ENCODE results near the gene FXYD2.
"Not testable (repeated sequence)": the region's sequence is repeated elsewhere in the genome, so short reads cannot be mapped to it uniquely, and the experiment has no call there.

FXYD2 gene

GRCh38 chr11:117865546-117865945 lies 41.0 kb upstream of the FXYD2 start:
- H3K9me3 ChIP-seq (ENCODE audit: control insufficient read depth, low read length); H3K4me1 ChIP-seq (ENCODE audit: control insufficient read depth, insufficient read depth, low read length): not testable (repeated sequence)

GRCh38 chr11:117863383-117863782 lies 38.8 kb upstream of the FXYD2 start:
- Histone ChIP-seq H3K9me3 (ENCODE audit: control insufficient read depth, low read length) (no peaks in the 10 kb centered on the region), H3K27me3 (ENCODE audit: control insufficient read depth, insufficient read depth, low read length) (peaks cover 4% of the 10 kb centered on the region), H3K36me3 (ENCODE audit: control insufficient read depth, insufficient read depth, low read length) (no peaks in the 10 kb centered on the region), H3K9ac (ENCODE audit: low read length) (no peak overlapping the region), H3K4me1 (ENCODE audit: control insufficient read depth, insufficient read depth, low read length) (no peaks in the 10 kb centered on the region), H3K4me3 (ENCODE audit: low read length) (no peak overlapping the region)

More at GRCh38 chr11:117865546-117865945, 41.0 kb upstream of the FXYD2 start:
- H3K36me3 ChIP-seq (ENCODE audit: control insufficient read depth, insufficient read depth, low read length); H3K4me3 ChIP-seq (ENCODE audit: low read length); H3K9ac ChIP-seq (ENCODE audit: low read length); H3K27me3 ChIP-seq (ENCODE audit: control insufficient read depth, insufficient read depth, low read length): not testable (repeated sequence)

GRCh38 chr11:117862753-117863152 lies 38.2 kb upstream of the FXYD2 start:
- no peak overlapping the region for H3K4me3 ChIP-seq (ENCODE audit: low read length)
- peaks cover 4% of the 10 kb centered on the region for H3K27me3 ChIP-seq (ENCODE audit: control insufficient read depth, insufficient read depth, low read length)
- H3K36me3 ChIP-seq (ENCODE audit: control insufficient read depth, insufficient read depth, low read length), result no peaks in the 10 kb centered on the region
- H3K4me1 ChIP-seq (ENCODE audit: control insufficient read depth, insufficient read depth, low read length), result no peaks in the 10 kb centered on the region
- H3K9me3 ChIP-seq (ENCODE audit: control insufficient read depth, low read length), result no peaks in the 10 kb centered on the region
- no peak overlapping the region for H3K9ac ChIP-seq (ENCODE audit: low read length)

- no peak overlapping the region for H3K9ac ChIP-seq (ENCODE audit: low read length)
- no peaks in the 10 kb centered on the region for H3K4me1 ChIP-seq (ENCODE audit: control insufficient read depth, insufficient read depth, low read length)
- H3K27me3 ChIP-seq (ENCODE audit: control insufficient read depth, insufficient read depth, low read length), result peaks cover 4% of the 10 kb centered on the region
- H3K9me3 ChIP-seq (ENCODE audit: control insufficient read depth, low read length), result no peaks in the 10 kb centered on the region
- H3K36me3 ChIP-seq (ENCODE audit: control insufficient read depth, insufficient read depth, low read length), result no peaks in the 10 kb centered on the region
- no peak overlapping the region for H3K4me3 ChIP-seq (ENCODE audit: low read length)
Measured at GRCh38 chr11:117862019-117862725, 37.6 kb upstream of the FXYD2 start.

- no peaks in the 10 kb centered on the region for H3K9me3 ChIP-seq (ENCODE audit: control insufficient read depth, low read length)
- no peak overlapping the region for H3K9ac ChIP-seq (ENCODE audit: low read length)
- peaks cover 4% of the 10 kb centered on the region for H3K27me3 ChIP-seq (ENCODE audit: control insufficient read depth, insufficient read depth, low read length)
- H3K36me3 ChIP-seq (ENCODE audit: control insufficient read depth, insufficient read depth, low read length), result no peaks in the 10 kb centered on the region
- no peaks in the 10 kb centered on the region for H3K4me1 ChIP-seq (ENCODE audit: control insufficient read depth, insufficient read depth, low read length)
- no peak overlapping the region for H3K4me3 ChIP-seq (ENCODE audit: low read length)
Measured at GRCh38 chr11:117861151-117862018, 36.8 kb upstream of the FXYD2 start.

DNA sequence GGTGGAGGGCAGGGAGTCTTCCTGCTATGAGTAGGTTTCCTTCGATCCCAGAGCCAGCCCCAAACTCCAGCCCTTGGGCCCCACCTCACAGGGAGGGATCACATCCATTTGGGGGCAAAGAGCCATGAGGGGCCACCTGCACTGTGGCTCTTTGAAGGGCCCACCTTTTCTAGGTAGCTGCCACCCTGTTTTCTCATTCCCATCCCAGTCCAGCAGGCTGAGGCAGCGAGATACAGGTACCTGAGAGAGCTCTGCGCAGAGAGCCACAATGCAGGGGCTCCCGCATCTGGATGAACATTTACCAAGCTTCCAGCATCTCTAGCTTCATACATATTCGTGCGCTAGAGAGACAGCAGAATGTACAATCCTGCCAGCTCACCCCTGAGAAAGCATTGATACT lies 35.6 kb upstream of the FXYD2 start:
- H3K4me3 ChIP-seq (ENCODE audit: low read length), result no peak overlapping the region
- H3K9ac ChIP-seq (ENCODE audit: low read length), result no peak overlapping the region
- H3K9me3 ChIP-seq (ENCODE audit: control insufficient read depth, low read length), result no peaks in the 10 kb centered on the region
- H3K4me1 ChIP-seq (ENCODE audit: control insufficient read depth, insufficient read depth, low read length), result no peaks in the 10 kb centered on the region
- no peaks in the 10 kb centered on the region for H3K36me3 ChIP-seq (ENCODE audit: control insufficient read depth, insufficient read depth, low read length)
- H3K27me3 ChIP-seq (ENCODE audit: control insufficient read depth, insufficient read depth, low read length), result peaks cover 4% of the 10 kb centered on the region

GRCh38 chr11:117859488-117860112 lies 35.1 kb upstream of the FXYD2 start:
- H3K36me3 ChIP-seq (ENCODE audit: control insufficient read depth, insufficient read depth, low read length), result no peaks in the 10 kb centered on the region
- H3K9me3 ChIP-seq (ENCODE audit: control insufficient read depth, low read length), result no peaks in the 10 kb centered on the region
- H3K9ac ChIP-seq (ENCODE audit: low read length), result no peak overlapping the region
- no peaks in the 10 kb centered on the region for H3K4me1 ChIP-seq (ENCODE audit: control insufficient read depth, insufficient read depth, low read length)
- H3K4me3 ChIP-seq (ENCODE audit: low read length), result no peak overlapping the region
- H3K27me3 ChIP-seq (ENCODE audit: control insufficient read depth, insufficient read depth, low read length), result peaks cover 4% of the 10 kb centered on the region

GRCh38 chr11:117859061-117859460 lies 34.5 kb upstream of the FXYD2 start:
- no peaks in the 10 kb centered on the region for H3K36me3 ChIP-seq (ENCODE audit: control insufficient read depth, insufficient read depth, low read length)
- peaks cover 4% of the 10 kb centered on the region for H3K27me3 ChIP-seq (ENCODE audit: control insufficient read depth, insufficient read depth, low read length)
- H3K9me3 ChIP-seq (ENCODE audit: control insufficient read depth, low read length), result no peaks in the 10 kb centered on the region
- no peak overlapping the region for H3K9ac ChIP-seq (ENCODE audit: low read length)
- no peak overlapping the region for H3K4me3 ChIP-seq (ENCODE audit: low read length)
- no peaks in the 10 kb centered on the region for H3K4me1 ChIP-seq (ENCODE audit: control insufficient read depth, insufficient read depth, low read length)

DNA sequence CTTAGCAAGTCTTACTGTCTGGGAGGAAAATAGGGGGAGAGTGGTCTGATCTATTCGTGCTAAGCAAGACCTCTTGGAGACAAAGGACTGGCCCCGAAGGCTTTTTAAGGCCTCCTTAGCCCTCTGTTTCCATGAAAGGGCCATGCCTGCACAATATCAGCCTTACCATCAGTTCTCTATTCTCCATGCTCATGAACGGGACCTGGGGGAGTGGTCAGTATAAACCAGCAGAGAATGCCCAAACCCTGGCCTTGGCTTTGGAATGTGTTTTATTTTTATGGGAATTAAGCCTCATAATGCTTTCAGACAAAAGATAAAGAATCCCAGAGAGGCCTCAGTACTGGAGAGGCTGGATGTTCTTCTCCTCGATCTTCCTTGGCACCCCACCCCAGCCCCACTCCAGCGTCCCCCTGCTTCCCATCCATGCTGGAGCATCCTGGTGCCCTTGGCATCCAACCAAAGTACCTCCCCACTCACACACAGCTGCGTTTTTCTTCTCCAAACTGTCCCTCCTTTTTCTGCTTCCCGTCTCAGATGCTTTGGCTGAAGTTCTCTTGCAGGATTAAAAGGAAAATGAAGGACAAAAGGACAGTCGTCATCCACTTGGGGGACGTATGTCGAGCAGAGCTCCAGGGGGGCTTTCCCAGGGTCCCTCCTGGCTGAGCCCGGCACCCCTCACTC lies 33.3 kb upstream of the FXYD2 start:
- Histone ChIP-seq H3K27me3 (ENCODE audit: control insufficient read depth, insufficient read depth, low read length) (peaks cover 4% of the 10 kb centered on the region), H3K4me3 (ENCODE audit: low read length) (no peak overlapping the region), H3K36me3 (ENCODE audit: control insufficient read depth, insufficient read depth, low read length) (no peaks in the 10 kb centered on the region), H3K4me1 (ENCODE audit: control insufficient read depth, insufficient read depth, low read length) (no peaks in the 10 kb centered on the region), H3K9me3 (ENCODE audit: control insufficient read depth, low read length) (no peaks in the 10 kb centered on the region), H3K9ac (ENCODE audit: low read length) (no peak overlapping the region)

DNA sequence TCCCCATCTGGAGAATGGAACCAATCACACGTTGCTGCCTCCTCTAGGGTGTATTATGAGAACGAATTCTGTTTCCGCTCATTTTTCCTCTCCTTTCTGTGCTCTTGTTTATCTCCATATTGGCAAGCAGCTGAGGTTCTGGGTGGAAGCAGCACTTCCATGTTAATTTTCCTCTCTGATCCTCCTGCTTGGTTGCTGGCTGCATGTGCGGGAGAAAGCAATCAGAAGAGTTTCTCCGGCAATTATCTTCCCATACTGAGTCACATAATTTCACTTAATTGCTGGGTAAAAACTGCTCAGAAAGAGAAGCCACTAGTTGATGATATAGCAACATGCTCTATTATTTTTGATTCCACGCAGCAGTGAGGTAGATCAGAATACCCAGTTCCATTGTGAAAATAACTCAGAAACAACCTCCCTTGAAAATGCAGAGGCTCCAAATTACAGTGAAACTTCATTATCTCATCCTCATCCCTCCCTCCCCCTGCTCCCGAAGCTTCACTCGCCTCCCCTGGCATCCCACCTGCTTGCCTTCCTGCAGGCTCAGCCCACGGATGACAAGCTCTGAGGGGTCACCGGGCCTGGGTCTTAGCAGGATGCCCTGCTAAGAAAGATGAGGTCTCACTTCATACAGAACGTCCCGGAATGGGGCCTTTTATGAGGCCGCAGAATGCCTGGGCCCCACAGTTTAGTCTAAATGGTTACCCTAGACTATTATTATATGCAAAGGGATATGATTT lies 31.5 kb upstream of the FXYD2 start:
- no peak overlapping the region for H3K9ac ChIP-seq (ENCODE audit: low read length)
- H3K4me1 ChIP-seq (ENCODE audit: control insufficient read depth, insufficient read depth, low read length), result no peaks in the 10 kb centered on the region
- H3K36me3 ChIP-seq (ENCODE audit: control insufficient read depth, insufficient read depth, low read length), result no peaks in the 10 kb centered on the region
- H3K27me3 ChIP-seq (ENCODE audit: control insufficient read depth, insufficient read depth, low read length), result peaks cover 3% of the 10 kb centered on the region
- no peak overlapping the region for H3K4me3 ChIP-seq (ENCODE audit: low read length)
- no peaks in the 10 kb centered on the region for H3K9me3 ChIP-seq (ENCODE audit: control insufficient read depth, low read length)

GRCh38 chr11:117855186-117855845 lies 30.8 kb upstream of the FXYD2 start:
- Histone ChIP-seq H3K9ac (ENCODE audit: low read length) (no peak overlapping the region), H3K4me1 (ENCODE audit: control insufficient read depth, insufficient read depth, low read length) (no peaks in the 10 kb centered on the region), H3K36me3 (ENCODE audit: control insufficient read depth, insufficient read depth, low read length) (no peaks in the 10 kb centered on the region), H3K27me3 (ENCODE audit: control insufficient read depth, insufficient read depth, low read length) (no peaks in the 10 kb centered on the region), H3K4me3 (ENCODE audit: low read length) (no peak overlapping the region), H3K9me3 (ENCODE audit: control insufficient read depth, low read length) (no peaks in the 10 kb centered on the region)

Data from mucosa of stomach (tissue), 1 donor.